Measurements from ENCODE around the gene NRP2. TPM values are rescaled to one million over a fixed set of nuclear protein-coding genes. Genes with fewer than 3 reads are reported as not detected.
A peak's percentile ranks its signal among the peaks of the same experiment; 100 is the strongest.

The NRP2 gene
- total and polyA plus RNA-seq, 11 donors = 2.0 to 57.5 (median 4.7) TPM

DNA sequence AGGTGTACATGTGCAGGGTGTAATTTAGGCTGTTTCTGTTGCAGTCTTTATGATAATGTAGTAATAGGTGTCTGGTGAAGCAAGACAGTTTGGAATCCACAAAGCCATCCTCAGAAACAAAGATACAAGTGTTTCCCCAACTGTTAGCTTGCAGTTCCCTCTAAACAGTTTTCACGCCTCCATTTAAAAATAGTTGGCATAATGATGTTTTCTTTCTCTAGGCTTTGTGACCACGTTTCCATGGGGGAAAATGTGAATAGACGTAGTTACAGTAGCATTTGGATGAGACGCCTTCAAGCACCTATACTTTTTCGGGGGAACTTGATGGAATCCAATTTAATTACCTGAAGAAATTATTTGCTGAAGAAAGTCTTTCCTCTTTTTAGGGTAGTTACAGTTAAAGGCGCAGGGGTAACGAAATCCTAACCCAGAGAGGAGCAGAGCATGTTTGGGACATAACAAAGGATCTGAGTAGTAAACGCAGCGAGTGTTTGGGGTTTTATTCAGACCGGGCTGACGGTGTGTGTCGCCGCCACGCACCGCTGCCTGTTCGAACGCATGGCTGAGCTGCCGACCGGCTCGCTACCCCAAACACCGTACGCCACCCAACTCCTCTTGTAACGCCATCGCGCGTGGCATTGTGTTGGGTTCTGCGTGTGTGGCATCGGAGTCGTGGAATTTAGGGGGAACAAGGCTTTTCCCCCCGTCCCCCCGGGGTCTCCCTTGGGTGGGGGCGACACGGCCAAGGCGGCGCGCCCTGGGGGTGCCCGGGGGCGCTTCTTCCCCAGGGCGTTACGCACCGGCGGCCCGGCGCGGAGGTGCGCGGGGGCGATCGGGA, 681 bp upstream of the NRP2 start:
- no peak for TF ChIP-seq POLR2A (IDR thresholded peaks at IDR 0.05)
- 10 to 22% (median 13%) methylated on average over 26 to 49 of the region's 49 CpGs for WGBS, 4 donors
- peak overlapping the region in 11 of 12 donors; percentile 26 to 93 (median 76) for H3K27ac ChIP-seq
- H3K4me3 ChIP-seq = peak overlapping the region; percentile 55 to 79 (median 63)
- ATAC-seq (peak in 1 of 4 donors; percentile 9), DNase-seq (no peak)
- H3K4me1 ChIP-seq = peaks cover 0 to 46% (median 23%) of the 10 kb centered on the region in 12 donors
- H3K27me3 ChIP-seq = peaks cover 0 to 43% (median 7%) of the 10 kb centered on the region in 9 donors
- H3K36me3 ChIP-seq = no peaks in the 10 kb centered on the region
- intact Hi-C loops (cut with DNase I) = loop anchor here in 8 of 10 donors (2.0 to 10.0 kb wide), 13 partner anchors 27 to 1419 kb away; partner anchors contain the start of gene PARD3B (in 1 of the 8)
- no peaks in the 10 kb centered on the region for H3K9me3 ChIP-seq

DNA sequence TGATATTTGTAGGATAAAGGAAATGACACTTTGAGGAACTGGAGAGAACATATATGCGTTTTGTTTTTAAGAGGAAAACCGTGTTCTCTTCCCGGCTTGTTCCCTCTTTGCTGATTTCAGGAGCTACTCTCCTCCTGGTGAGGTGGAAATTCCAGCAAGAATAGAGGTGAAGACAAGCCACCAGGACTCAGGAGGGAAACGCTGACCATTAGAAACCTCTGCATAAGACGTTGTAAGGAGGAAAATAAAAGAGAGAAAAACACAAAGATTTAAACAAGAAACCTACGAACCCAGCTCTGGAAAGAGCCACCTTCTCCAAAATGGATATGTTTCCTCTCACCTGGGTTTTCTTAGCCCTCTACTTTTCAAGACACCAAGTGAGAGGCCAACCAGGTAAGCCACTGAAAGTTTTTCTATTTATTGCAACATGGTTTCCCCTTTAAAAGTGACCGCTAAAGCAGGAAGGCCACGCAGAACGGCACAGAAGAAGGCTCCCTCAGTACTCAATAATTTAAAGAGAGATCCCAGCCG, 735 bp downstream of the NRP2 start:
- no peaks in the 10 kb centered on the region for H3K36me3 ChIP-seq
- WGBS, 4 donors = 34 to 45% (median 40%) methylated on average over 10 of the region's 10 CpGs
- H3K4me3 ChIP-seq = peak overlapping the region; percentile 55 to 79 (median 63)
- TF ChIP-seq, protein P1, sequence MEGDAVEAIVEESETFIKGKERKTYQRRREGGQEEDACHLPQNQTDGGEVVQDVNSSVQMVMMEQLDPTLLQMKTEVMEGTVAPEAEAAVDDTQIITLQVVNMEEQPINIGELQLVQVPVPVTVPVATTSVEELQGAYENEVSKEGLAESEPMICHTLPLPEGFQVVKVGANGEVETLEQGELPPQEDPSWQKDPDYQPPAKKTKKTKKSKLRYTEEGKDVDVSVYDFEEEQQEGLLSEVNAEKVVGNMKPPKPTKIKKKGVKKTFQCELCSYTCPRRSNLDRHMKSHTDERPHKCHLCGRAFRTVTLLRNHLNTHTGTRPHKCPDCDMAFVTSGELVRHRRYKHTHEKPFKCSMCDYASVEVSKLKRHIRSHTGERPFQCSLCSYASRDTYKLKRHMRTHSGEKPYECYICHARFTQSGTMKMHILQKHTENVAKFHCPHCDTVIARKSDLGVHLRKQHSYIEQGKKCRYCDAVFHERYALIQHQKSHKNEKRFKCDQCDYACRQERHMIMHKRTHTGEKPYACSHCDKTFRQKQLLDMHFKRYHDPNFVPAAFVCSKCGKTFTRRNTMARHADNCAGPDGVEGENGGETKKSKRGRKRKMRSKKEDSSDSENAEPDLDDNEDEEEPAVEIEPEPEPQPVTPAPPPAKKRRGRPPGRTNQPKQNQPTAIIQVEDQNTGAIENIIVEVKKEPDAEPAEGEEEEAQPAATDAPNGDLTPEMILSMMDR (IDR thresholded peaks at IDR 0.05) = no peak
- no peak for TF ChIP-seq POLR2A (IDR thresholded peaks at IDR 0.05)
- ATAC-seq (no peak), DNase-seq (no peak)
- H3K27ac ChIP-seq = peak overlapping the region in 11 of 12 donors; percentile 26 to 93 (median 76)
- H3K27me3 ChIP-seq = peaks cover 0 to 43% (median 7%) of the 10 kb centered on the region in 9 donors
- intact Hi-C loops (cut with DNase I) = loop anchor here in 8 of 10 donors (2.0 to 10.0 kb wide), 12 partner anchors 26 to 1421 kb away; partner anchors contain the start of gene PARD3B (in 1 of the 8)
- no peaks in the 10 kb centered on the region for H3K9me3 ChIP-seq
- H3K4me1 ChIP-seq = peaks cover 0 to 58% (median 25%) of the 10 kb centered on the region in 12 donors

DNA sequence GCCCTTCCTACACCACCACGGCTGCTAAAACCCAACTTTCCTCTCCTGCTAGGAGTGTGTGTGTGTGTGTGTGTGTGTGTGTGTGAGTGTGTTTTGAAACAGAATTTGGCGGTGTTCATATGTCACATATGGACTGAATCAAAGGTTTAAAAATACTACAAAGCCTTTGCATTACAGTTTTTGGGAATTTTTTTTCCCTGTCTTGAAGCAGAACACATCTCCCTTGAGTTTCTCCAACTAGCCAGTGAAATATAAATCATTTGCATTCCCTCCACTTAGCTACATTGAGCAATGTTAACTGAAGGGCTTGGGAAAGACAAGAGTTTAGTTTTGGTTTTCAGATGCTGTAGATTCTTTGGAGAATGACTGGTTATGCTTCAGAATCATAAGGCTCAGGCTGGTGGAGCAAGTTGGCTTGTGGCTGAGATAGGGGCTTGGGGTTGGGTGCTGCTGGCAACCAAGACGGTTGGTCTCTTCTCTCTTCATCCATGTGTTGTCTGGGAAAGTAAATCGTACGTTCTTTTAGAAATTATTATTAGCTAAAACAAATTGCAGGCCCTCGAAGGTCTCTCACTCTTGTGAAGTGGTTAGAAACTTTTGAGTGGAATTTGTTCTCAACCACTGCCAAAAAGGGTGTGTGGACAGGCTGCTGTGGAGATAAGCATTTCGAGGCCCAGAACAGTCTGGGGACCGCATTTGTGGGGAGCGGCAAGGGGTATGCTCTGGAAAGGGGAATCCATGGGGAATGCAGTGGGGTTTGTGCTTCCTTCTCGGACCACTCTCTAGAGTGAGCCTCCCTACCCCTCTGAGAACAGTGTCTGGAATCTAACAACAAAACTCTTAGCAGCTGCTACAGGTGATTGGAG, 1.4 kb downstream of the NRP2 start:
- Histone ChIP-seq H3K4me1 (peaks cover 0 to 65% (median 29%) of the 10 kb centered on the region in 12 donors), H3K36me3 (no peaks in the 10 kb centered on the region), H3K4me3 (peak overlapping the region in 11 of 12 donors; percentile 55 to 79 (median 64)), H3K27ac (peak overlapping the region in 7 of 12 donors; percentile 63 to 93 (median 81)), H3K9me3 (no peaks in the 10 kb centered on the region), H3K27me3 (peaks cover 0 to 43% (median 7%) of the 10 kb centered on the region in 9 donors)
- intact Hi-C loops (cut with DNase I) = loop anchor here in 8 of 10 donors (2.0 to 10.0 kb wide), 12 partner anchors 25 to 1421 kb away; partner anchors contain the start of gene PARD3B (in 1 of the 8)
- WGBS, 4 donors = 52 to 62% (median 61%) methylated on average over 10 of the region's 10 CpGs
- TF ChIP-seq, protein P1 (IDR thresholded peaks at IDR 0.05) = no peak
- TF ChIP-seq POLR2A (IDR thresholded peaks at IDR 0.05) = no peak
- no peak for DNase-seq
- ATAC-seq = no peak

DNA sequence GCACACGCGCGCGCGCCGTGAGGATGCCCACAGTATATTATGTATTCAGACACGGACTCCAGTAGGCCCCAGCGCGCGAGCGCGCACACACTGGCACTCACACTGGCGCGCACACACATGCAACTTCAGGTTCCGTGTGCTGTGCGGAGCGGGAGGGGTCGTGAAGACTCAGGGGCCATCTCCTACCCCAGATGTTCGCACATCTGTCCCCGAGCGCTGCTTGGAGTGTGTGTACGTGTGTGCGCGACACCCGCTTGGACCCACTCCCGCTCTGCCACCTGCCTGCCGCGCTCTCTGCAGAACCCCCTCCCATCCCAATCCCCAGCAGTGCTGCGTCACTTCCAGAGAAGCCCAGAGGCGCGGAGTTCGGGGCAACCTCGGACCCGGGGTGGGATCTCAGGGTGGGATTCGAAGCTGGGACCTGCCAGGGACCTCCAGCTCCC, 2.6 kb downstream of the NRP2 start:
- peaks cover 0 to 43% (median 7%) of the 10 kb centered on the region in 9 donors for H3K27me3 ChIP-seq
- intact Hi-C loops (cut with DNase I) = loop anchor here (5.0 to 10.0 kb wide), 12 partner anchors 72 to 1423 kb away; partner anchors contain the start of gene PARD3B (in 1 of the 10)
- no peaks in the 10 kb centered on the region for H3K36me3 ChIP-seq
- WGBS, 4 donors = 13 to 47% (median 25%) methylated on average over 17 to 35 of the region's 35 CpGs
- H3K4me1 ChIP-seq = peaks cover 0 to 74% (median 31%) of the 10 kb centered on the region in 12 donors
- peak overlapping the region; percentile 32 to 79 (median 63) for H3K4me3 ChIP-seq
- no peaks in the 10 kb centered on the region for H3K9me3 ChIP-seq
- DNase-seq (peak in 1 of 5 donors; percentile 43), ATAC-seq (no peak)
- TF ChIP-seq, protein P1 (IDR thresholded peaks at IDR 0.05) = no peak
- no peak for TF ChIP-seq POLR2A (IDR thresholded peaks at IDR 0.05)
- H3K27ac ChIP-seq = peak overlapping the region in 9 of 12 donors; percentile 12 to 93 (median 58)
